Trophoblast cell (in vitro differentiated cells and primary cell): ENCODE data around the gene EPPIN.
"Not testable (repeated sequence)": the region's sequence is repeated elsewhere in the genome, so short reads cannot be mapped to it uniquely, and the experiment has no call there.

Source experiments
- DNase-seq, 2 donors: peaks; one replicate each; pipeline ENCODE4 v3.0.0-alpha.2; 2016
- H2AFZ ChIP-seq: 2 replicates; pipeline ENCODE4 v1.6.1; 2013; ENCODE audit warnings: low read length, moderate library complexity, mild to moderate bottlenecking; ENCODE audit not compliant: insufficient read depth, poor library complexity
- H2AK5ac ChIP-seq: 2 replicates; pipeline ENCODE4 v1.6.1; 2013; ENCODE audit warnings: mild to moderate bottlenecking, low read length
- H2BK120ac ChIP-seq: 2 replicates; pipeline ENCODE4 v1.6.1; 2013; ENCODE audit warnings: low read length, mild to moderate bottlenecking, moderate library complexity; ENCODE audit not compliant: insufficient read depth, poor library complexity
- H2BK12ac ChIP-seq: 2 replicates; pipeline ENCODE4 v1.6.1; 2013; ENCODE audit warnings: mild to moderate bottlenecking, low read length, moderate library complexity
- H2BK5ac ChIP-seq: 2 replicates; pipeline ENCODE4 v1.6.1; 2013; ENCODE audit warnings: low read length, low read depth, moderate library complexity, mild to moderate bottlenecking; ENCODE audit not compliant: poor library complexity
- H3K14ac ChIP-seq: 2 replicates; pipeline ENCODE4 v1.6.1; 2013; ENCODE audit warnings: mild to moderate bottlenecking, low read length
- H3K18ac ChIP-seq: 2 replicates; pipeline ENCODE4 v1.6.1; 2013; ENCODE audit warnings: mild to moderate bottlenecking, low read length
- H3K23ac ChIP-seq: 2 replicates; pipeline ENCODE4 v1.6.1; 2013; ENCODE audit warnings: low read length
- H3K27ac ChIP-seq: 2 replicates; pipeline ENCODE4 v1.5.1; 2013; ENCODE audit warnings: low read depth, mild to moderate bottlenecking, inconsistent platforms, low read length, moderate library complexity
- H3K27me3 ChIP-seq: 2 replicates; pipeline ENCODE4 v1.6.1; 2013; ENCODE audit warnings: inconsistent platforms, mild to moderate bottlenecking, low read length, moderate library complexity; ENCODE audit not compliant: insufficient read depth
- H3K36me3 ChIP-seq, 2 experiments: 1 replicate in 1 of 2; 2 replicates in 1 of 2; pipeline ENCODE4 v1.6.1; 2013; ENCODE audit warnings: low read length in 2 of 2, mild to moderate bottlenecking in 2 of 2, moderate library complexity in 1 of 2; ENCODE audit not compliant: insufficient read depth in 2 of 2, control insufficient read depth in 1 of 2
- H3K4ac ChIP-seq: 2 replicates; pipeline ENCODE4 v1.6.1; 2013; ENCODE audit warnings: low read depth, mild to moderate bottlenecking, low read length, moderate library complexity
- H3K4me1 ChIP-seq, 2 experiments: 1 replicate in 1 of 2; 2 replicates in 1 of 2; pipeline ENCODE4 v1.6.1; 2013; ENCODE audit warnings: low read length in 2 of 2, mild to moderate bottlenecking in 2 of 2, moderate library complexity in 1 of 2; ENCODE audit not compliant: insufficient read depth in 2 of 2, control insufficient read depth in 1 of 2
- H3K4me2 ChIP-seq: 2 replicates; pipeline ENCODE4 v1.6.1; 2013; ENCODE audit warnings: inconsistent platforms, mild to moderate bottlenecking, low read length, moderate library complexity
- H3K4me3 ChIP-seq: 2 replicates; pipeline ENCODE4 v1.5.1; 2013; ENCODE audit warnings: mild to moderate bottlenecking, low read depth, low read length, inconsistent platforms
- H3K79me1 ChIP-seq: one replicate; pipeline ENCODE4 v1.6.1; 2013; ENCODE audit warnings: low read length
- H3K79me2 ChIP-seq: 2 replicates; pipeline ENCODE4 v1.6.1; 2013; ENCODE audit warnings: low read length, mild to moderate bottlenecking; ENCODE audit not compliant: control insufficient read depth, insufficient read depth, poor library complexity
- H3K9ac ChIP-seq: 2 replicates; pipeline ENCODE4 v1.6.1; 2013; ENCODE audit warnings: mild to moderate bottlenecking, low read length
- H3K9me3 ChIP-seq: 2 replicates; pipeline ENCODE4 v1.6.1; 2013; ENCODE audit warnings: low read depth, mild to moderate bottlenecking, control low read depth, inconsistent platforms, low read length; ENCODE audit not compliant: insufficient read depth
- H4K12ac ChIP-seq: 2 replicates; pipeline ENCODE4 v1.6.1; 2013; ENCODE audit warnings: low read depth, mild to moderate bottlenecking, low read length, moderate library complexity
- H4K8ac ChIP-seq: 2 replicates; pipeline ENCODE4 v1.6.1; 2013; ENCODE audit warnings: low read depth, mild to moderate bottlenecking, low read length, moderate library complexity
- H4K91ac ChIP-seq: one replicate; pipeline ENCODE4 v1.6.1; 2013; ENCODE audit warnings: low read depth, mild to moderate bottlenecking, low read length, moderate library complexity
- WGBS: extraction: QIAGEN DNeasy Blood & Tissue Kit; methylation state at CpG from one replicate; pipeline ENCODE4 v1.1.7; 2013; ENCODE audit warnings: missing lambda C conversion rate; ENCODE audit not compliant: insufficient read length, insufficient coverage; ENCODE audit errors: extremely low coverage; 5-methylcytosine and 5-hydroxymethylcytosine counted together

The EPPIN gene

DNA sequence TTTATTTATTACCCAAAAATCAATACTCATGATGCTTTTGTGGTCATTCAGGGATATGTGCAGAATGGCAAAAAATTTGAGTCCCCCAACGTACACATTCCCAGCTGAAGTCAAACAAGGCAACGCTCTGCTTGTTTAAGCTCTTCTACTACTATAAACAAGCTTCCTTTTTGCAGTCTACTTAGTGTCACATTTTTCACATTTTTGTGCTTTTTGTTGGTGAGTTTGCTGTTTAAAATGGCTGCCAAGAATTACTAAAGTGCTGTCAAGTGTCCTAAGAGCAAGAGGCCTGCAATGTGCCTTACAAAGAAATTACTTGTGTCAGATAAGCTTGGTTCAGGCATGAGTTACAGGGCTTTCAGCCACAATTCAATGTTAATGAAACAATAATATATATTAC lies 29.8 kb upstream of the EPPIN start:
- Histone ChIP-seq H4K91ac (no peak overlapping the region), H3K79me2 (no peaks in the 10 kb centered on the region), H2AK5ac (no peak overlapping the region), H3K27ac (no peak overlapping the region), H3K79me1 (no peaks in the 10 kb centered on the region), H2BK12ac (no peak overlapping the region), H3K4me3 (no peak overlapping the region), H3K4me1 (no peaks in the 10 kb centered on the region), H3K36me3 (no peaks in the 10 kb centered on the region), H3K27me3 (no peaks in the 10 kb centered on the region), H2AFZ (no peak overlapping the region), H3K9ac (no peak overlapping the region), H2BK5ac (no peak overlapping the region), H3K14ac (no peak overlapping the region), H3K18ac (no peak overlapping the region), H3K4me2 (no peak overlapping the region), H4K12ac (no peak overlapping the region), H3K4ac (no peak overlapping the region), H3K23ac (no peak overlapping the region), H2BK120ac (no peak overlapping the region), H3K9me3 (no peaks in the 10 kb centered on the region), H4K8ac (no peak overlapping the region)
- no CpG with 5 or more reads among the region's 2 CpGs for WGBS
- peak in 1 of 2 donors; percentile 39 for DNase-seq

GRCh38 chr20:45575931-45576330 lies 28.7 kb upstream of the EPPIN start:
- H3K23ac ChIP-seq, result no peak overlapping the region
- H3K4me1 ChIP-seq, result no peaks in the 10 kb centered on the region
- no peaks in the 10 kb centered on the region for H3K79me2 ChIP-seq
- WGBS, result no CpG with 5 or more reads among the region's 3 CpGs
- DNase-seq, result peak in 1 of 2 donors; percentile 0
- H4K91ac ChIP-seq, result no peak overlapping the region
- H4K12ac ChIP-seq, result no peak overlapping the region
- no peak overlapping the region for H3K4me2 ChIP-seq
- H2BK12ac ChIP-seq, result no peak overlapping the region
- H3K27ac ChIP-seq, result no peak overlapping the region
- no peak overlapping the region for H3K9ac ChIP-seq
- no peaks in the 10 kb centered on the region for H3K36me3 ChIP-seq
- H2BK5ac ChIP-seq, result no peak overlapping the region
- H3K27me3 ChIP-seq, result no peaks in the 10 kb centered on the region
- H2AK5ac ChIP-seq, result no peak overlapping the region
- no peaks in the 10 kb centered on the region for H3K79me1 ChIP-seq
- H3K14ac ChIP-seq, result no peak overlapping the region
- no peak overlapping the region for H3K18ac ChIP-seq
- no peak overlapping the region for H3K4me3 ChIP-seq
- H4K8ac ChIP-seq, result no peak overlapping the region
- H3K4ac ChIP-seq, result no peak overlapping the region
- no peak overlapping the region for H2BK120ac ChIP-seq
- no peaks in the 10 kb centered on the region for H3K9me3 ChIP-seq
- no peak overlapping the region for H2AFZ ChIP-seq

GRCh38 chr20:45569650-45570049 lies 22.4 kb upstream of the EPPIN start:
- H3K23ac ChIP-seq, H4K91ac ChIP-seq, H2BK12ac ChIP-seq, H3K27me3 ChIP-seq, H3K36me3 ChIP-seq, H3K9me3 ChIP-seq, H3K14ac ChIP-seq, H2BK120ac ChIP-seq, H3K4me1 ChIP-seq, H3K9ac ChIP-seq, H3K27ac ChIP-seq, H4K8ac ChIP-seq, H3K18ac ChIP-seq, H3K79me2 ChIP-seq, H2BK5ac ChIP-seq, DNase-seq, H3K79me1 ChIP-seq, H3K4me3 ChIP-seq, H2AFZ ChIP-seq, H4K12ac ChIP-seq, H3K4me2 ChIP-seq, H2AK5ac ChIP-seq, H3K4ac ChIP-seq: not testable (repeated sequence)
- WGBS, result no CpG with 5 or more reads among the region's 1 CpG

- Histone ChIP-seq H3K27me3 (no peaks in the 10 kb centered on the region), H3K4me1 (no peaks in the 10 kb centered on the region), H4K91ac (no peak overlapping the region), H2BK12ac (no peak overlapping the region), H3K4ac (no peak overlapping the region), H3K9ac (no peak overlapping the region), H2AK5ac (no peak overlapping the region), H3K27ac (no peak overlapping the region), H3K23ac (no peak overlapping the region), H3K9me3 (no peaks in the 10 kb centered on the region), H3K79me1 (no peaks in the 10 kb centered on the region), H4K8ac (no peak overlapping the region), H3K36me3 (no peaks in the 10 kb centered on the region), H2AFZ (no peak overlapping the region), H3K79me2 (no peaks in the 10 kb centered on the region), H3K4me2 (no peak overlapping the region), H2BK5ac (no peak overlapping the region), H4K12ac (no peak overlapping the region), H3K18ac (no peak overlapping the region), H3K14ac (no peak overlapping the region), H2BK120ac (no peak overlapping the region), H3K4me3 (no peak overlapping the region)
- WGBS, result no CpG with 5 or more reads among the region's 2 CpGs
- DNase-seq, result no peak
These were observed 17.6 kb upstream of the EPPIN start for GRCh38 chr20:45564760-45565276.
